MM.1S (cell line): ENCODE data around the gene NBDY.

Experiments
- DNase-seq: peaks from one replicate; pipeline ENCODE4 v3.0.0-alpha.2; 2015
- H2AFZ ChIP-seq: fragments of 300-600 bp; sonication (generic); 2 replicates; pipeline ENCODE4 v1.6.0; 2016; ENCODE audit warnings: antibody characterized with exemption, low read length
- H3F3A ChIP-seq: fragments of 300-600 bp; sonication (generic); 2 replicates; pipeline ENCODE4 v1.6.1; 2016; ENCODE audit warnings: mild to moderate bottlenecking, antibody characterized with exemption, low read length, moderate library complexity, mixed read lengths; ENCODE audit not compliant: insufficient read depth
- H3K27ac ChIP-seq: fragments of 300-600 bp; sonication (generic); 2 replicates; pipeline ENCODE4 v1.5.1; 2016; ENCODE audit warnings: mild to moderate bottlenecking, low read length
- H3K27me3 ChIP-seq: fragments of 300-600 bp; sonication (generic); replicated peaks from 2 replicates; pipeline ENCODE4 v1.6.0; 2016; ENCODE audit warnings: low read length; ENCODE audit not compliant: insufficient read depth
- H3K36me3 ChIP-seq: fragments of 300-600 bp; sonication (generic); replicated peaks from 2 replicates; pipeline ENCODE4 v1.6.1; 2016; ENCODE audit warnings: mild to moderate bottlenecking, low read length, mixed read lengths; ENCODE audit not compliant: insufficient read depth
- H3K4me1 ChIP-seq: fragments of 300-600 bp; sonication (generic); 2 replicates; pipeline ENCODE4 v1.6.1; 2016; ENCODE audit warnings: low read length, mixed read lengths
- H3K4me2 ChIP-seq: fragments of 300-600 bp; sonication (generic); 2 replicates; pipeline ENCODE4 v1.6.0; 2016; ENCODE audit warnings: low read depth, low read length
- H3K4me3 ChIP-seq: fragments of 300-600 bp; sonication (generic); 2 replicates; pipeline ENCODE4 v1.5.1; 2016; ENCODE audit warnings: low read length, mixed read lengths
- H3K79me2 ChIP-seq: fragments of 300-600 bp; sonication (generic); 2 replicates; pipeline ENCODE4 v1.6.1; 2016; ENCODE audit warnings: mixed run types, low read length, mixed read lengths
- H3K9ac ChIP-seq: fragments of 300-600 bp; sonication (generic); 2 replicates; pipeline ENCODE4 v1.6.1; 2016; ENCODE audit warnings: low read length, mixed read lengths
- H3K9me2 ChIP-seq: fragments of 300-600 bp; sonication (generic); replicated peaks from 2 replicates; pipeline ENCODE4 v1.6.1; 2016; ENCODE audit warnings: mild to moderate bottlenecking, low read length, mixed read lengths; ENCODE audit not compliant: insufficient read depth
- H3K9me3 ChIP-seq: fragments of 300-600 bp; sonication (generic); replicated peaks from 2 replicates; pipeline ENCODE4 v1.6.1; 2016; ENCODE audit warnings: mild to moderate bottlenecking, low read length, mixed read lengths; ENCODE audit not compliant: insufficient read depth
- H4K20me1 ChIP-seq: fragments of 300-600 bp; sonication (generic); 2 replicates; pipeline ENCODE4 v1.6.1; 2016; ENCODE audit warnings: mild to moderate bottlenecking, low read length, moderate library complexity, mixed read lengths; ENCODE audit not compliant: insufficient read depth
- CTCF ChIP-seq: fragments of 300-600 bp; sonication (generic); IDR thresholded peaks from 2 replicates; pipeline ENCODE4 v1.5.1; 2016; ENCODE audit warnings: antibody characterized with exemption, low read length, mixed read lengths
- EZH2 ChIP-seq: fragments of 300-600 bp; sonication (generic); optimal IDR thresholded peaks from 2 replicates; pipeline ENCODE3; 2017; ENCODE audit warnings: low read depth, mild to moderate bottlenecking, antibody characterized with exemption, low read length, mixed read lengths
- EZH2phosphoT487 ChIP-seq: fragments of 300-600 bp; sonication (generic); IDR thresholded peaks from 2 replicates; pipeline ENCODE4 v1.6.1; 2018; ENCODE audit warnings: antibody characterized with exemption, low read length

Gene NBDY

GRCh38 chrX:56746996-56747395 lies 18.0 kb downstream of the NBDY start:
- no peaks in the 10 kb centered on the region for H3K4me1 ChIP-seq
- no peak for DNase-seq
- no peak overlapping the region for H3K27ac ChIP-seq
- no peak for TF ChIP-seq EZH2
- H3K36me3 ChIP-seq, result no peaks in the 10 kb centered on the region
- no peaks in the 10 kb centered on the region for H3K9me2 ChIP-seq
- no peak overlapping the region for H3K4me2 ChIP-seq
- no peak overlapping the region for H2AFZ ChIP-seq
- no peak overlapping the region for H3K4me3 ChIP-seq
- H4K20me1 ChIP-seq, result no peaks in the 10 kb centered on the region
- no peak overlapping the region for H3K9ac ChIP-seq
- H3F3A ChIP-seq, result no peaks in the 10 kb centered on the region
- H3K9me3 ChIP-seq, result no peaks in the 10 kb centered on the region
- no peaks in the 10 kb centered on the region for H3K27me3 ChIP-seq
- peaks cover 4% of the 10 kb centered on the region; the same call in 1 of the 2 replicates for H3K79me2 ChIP-seq

GRCh38 chrX:56751071-56751470 lies 22.0 kb downstream of the NBDY start:
- Histone ChIP-seq H3K9me2 (no peaks in the 10 kb centered on the region), H3K79me2 (no peaks in the 10 kb centered on the region; the same call in 1 of the 2 replicates), H3K27ac (no peak overlapping the region), H3K4me1 (no peaks in the 10 kb centered on the region), H3K9me3 (no peaks in the 10 kb centered on the region), H3K4me2 (no peak overlapping the region), H3K4me3 (no peak overlapping the region), H3K27me3 (no peaks in the 10 kb centered on the region), H3K36me3 (no peaks in the 10 kb centered on the region), H2AFZ (no peak overlapping the region), H3K9ac (no peak overlapping the region), H3F3A (no peaks in the 10 kb centered on the region), H4K20me1 (no peaks in the 10 kb centered on the region)
- DNase-seq, result no peak
- TF ChIP-seq EZH2phosphoT487 (no peak), EZH2 (no peak), CTCF (no peak)

GRCh38 chrX:56757327-56757726 lies 28.3 kb downstream of the NBDY start:
- Histone ChIP-seq H4K20me1 (no peaks in the 10 kb centered on the region), H3K4me2 (no peak overlapping the region), H3K79me2 (no peaks in the 10 kb centered on the region), H3K9me3 (no peaks in the 10 kb centered on the region), H3K4me1 (peaks cover 2% of the 10 kb centered on the region; the same call in 1 of the 2 replicates), H2AFZ (no peak overlapping the region), H3K9ac (no peak overlapping the region), H3K27ac (no peak overlapping the region), H3K27me3 (no peaks in the 10 kb centered on the region), H3K4me3 (no peak overlapping the region), H3K9me2 (no peaks in the 10 kb centered on the region), H3K36me3 (no peaks in the 10 kb centered on the region), H3F3A (no peaks in the 10 kb centered on the region; the same call in 1 of the 2 replicates)
- no peak for DNase-seq
- no peak for TF ChIP-seq EZH2phosphoT487
- TF ChIP-seq CTCF, result no peak
- no peak for TF ChIP-seq EZH2

- TF ChIP-seq CTCF (no peak), EZH2phosphoT487 (no peak), EZH2 (no peak)
- no peak overlapping the region for H3K4me3 ChIP-seq
- H3K36me3 ChIP-seq, result no peaks in the 10 kb centered on the region
- peaks cover 13% of the 10 kb centered on the region for H3K4me1 ChIP-seq
- no peak overlapping the region for H3K4me2 ChIP-seq
- H4K20me1 ChIP-seq, result no peaks in the 10 kb centered on the region
- no peak overlapping the region for H3K27ac ChIP-seq
- 0 out of 2 replicates have a peak, but pooled peaks cover 5% of the 10 kb centered on the region for H3K79me2 ChIP-seq
- H3K9me2 ChIP-seq, result no peaks in the 10 kb centered on the region
- H3K9me3 ChIP-seq, result no peaks in the 10 kb centered on the region
- H3K27me3 ChIP-seq, result no peaks in the 10 kb centered on the region
- no peak overlapping the region for H3K9ac ChIP-seq
- peaks cover 10% of the 10 kb centered on the region; the same call in 1 of the 2 replicates for H3F3A ChIP-seq
- no peak overlapping the region for H2AFZ ChIP-seq
- no peak for DNase-seq
Measured at GRCh38 chrX:56758456-56758855, 29.4 kb downstream of the NBDY start.
